HG03457 (cell line): ENCODE results near the gene RPS14.

Experiments used
- ATAC-seq: cut with Tn5 transposase; IDR thresholded peaks from one replicate; pipeline ENCODE4 v1.9.1; 2021; ENCODE audit warnings: moderate number of reproducible peaks; ENCODE audit not compliant: unreplicated experiment

RPS14 gene

GRCh38 chr5:150449517-150450339 lies at the start of gene RPS14:
TSS of gene RPS14 (minus strand) at chr5:150449739. CDS start at chr5:150447733, 2,006 bp downstream.
- ATAC-seq = peak; percentile 76

- ATAC-seq = no peak
Observed at GRCh38 chr5:150498971-150499370, 49.4 kb upstream of the RPS14 start.

GRCh38 chr5:150498501-150498900 lies 49.0 kb upstream of the RPS14 start:
- ATAC-seq = no peak

GRCh38 chr5:150497989-150498317 lies 48.4 kb upstream of the RPS14 start:
- ATAC-seq = no peak

- no peak for ATAC-seq
Observed at GRCh38 chr5:150497274-150497988, 47.9 kb upstream of the RPS14 start.

- ATAC-seq = no peak
Observed at GRCh38 chr5:150496534-150496933, 47.0 kb upstream of the RPS14 start.

GRCh38 chr5:150496098-150496497 lies 46.6 kb upstream of the RPS14 start:
- ATAC-seq = no peak

- no peak for ATAC-seq
Observed at GRCh38 chr5:150492621-150493020, 43.1 kb upstream of the RPS14 start.

GRCh38 chr5:150491876-150492275 lies 42.3 kb upstream of the RPS14 start:
- ATAC-seq = no peak

GRCh38 chr5:150490754-150491153 lies 41.2 kb upstream of the RPS14 start:
- ATAC-seq = no peak

GRCh38 chr5:150490296-150490669 lies 40.7 kb upstream of the RPS14 start:
- no peak for ATAC-seq

- ATAC-seq = peak; percentile 76
Observed at GRCh38 chr5:150489360-150490295, 40.1 kb upstream of the RPS14 start.

GRCh38 chr5:150488519-150489359 lies 39.2 kb upstream of the RPS14 start:
- no peak for ATAC-seq

- no peak for ATAC-seq
Observed at GRCh38 chr5:150487199-150488061, 37.9 kb upstream of the RPS14 start.

- ATAC-seq = no peak
Observed at GRCh38 chr5:150486402-150487198, 37.1 kb upstream of the RPS14 start.

- no peak for ATAC-seq
Observed at GRCh38 chr5:150485693-150486401, 36.3 kb upstream of the RPS14 start.

- ATAC-seq = no peak
Observed at GRCh38 chr5:150484964-150485692, 35.6 kb upstream of the RPS14 start.
